ENCODE results near the gene PRKCZ.
"Not testable (repeated sequence)": the region's sequence is repeated elsewhere in the genome, so short reads cannot be mapped to it uniquely, and the experiment has no call there.

DNA sequence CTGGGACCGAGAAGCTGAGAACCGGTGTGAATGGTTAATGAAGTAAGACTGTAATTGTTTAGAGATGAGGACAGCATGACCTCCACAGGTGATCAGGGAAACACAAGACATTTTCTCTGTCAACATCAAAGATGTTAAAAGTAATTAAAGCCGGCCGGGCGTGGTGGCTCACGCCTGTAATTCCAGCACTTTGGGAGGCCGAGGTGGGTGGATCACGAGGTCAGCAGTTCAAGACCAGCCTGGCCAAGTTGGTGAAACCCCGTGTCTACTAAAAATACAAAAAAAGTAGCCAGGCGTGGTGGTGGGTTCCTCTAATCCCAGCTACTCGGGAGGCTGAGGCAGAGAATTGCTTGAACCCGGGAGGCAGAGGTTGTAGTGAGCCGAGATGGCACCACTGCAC is 88.9 kb downstream of the PRKCZ start:
- TF ChIP-seq EZH2phosphoT487, CTCF, EZH2 (IDR thresholded peaks at IDR 0.05): not testable (repeated sequence)

All from neural progenitor cell (in vitro differentiated cells).